Measurements from ENCODE around the gene MICU2.

The MICU2 gene

DNA sequence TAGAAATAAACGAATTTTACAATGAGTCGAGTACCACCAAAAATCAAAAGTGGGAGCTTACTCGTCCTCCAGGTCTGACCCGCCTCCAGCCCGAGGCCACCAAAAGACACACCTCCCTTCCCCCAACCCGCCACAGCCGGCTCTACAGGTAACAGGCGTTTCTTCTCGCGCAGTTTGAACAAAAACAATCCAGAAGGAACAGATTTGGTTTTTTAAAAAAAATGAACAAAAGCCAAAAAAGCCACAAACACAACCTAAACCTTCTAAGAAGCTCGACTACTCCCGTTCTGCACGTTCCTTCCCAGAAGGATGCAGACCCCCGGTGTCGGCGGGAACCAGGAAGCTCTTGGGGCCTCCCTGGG lies 145.5 kb downstream of the MICU2 start:
- in situ Hi-C loops (cut with MboI; ENCODE audit: low pct_unique_long_range_greater_than_20kb, low sequenced_read_pairs, unreplicated experiment) = no loop called here
- TF ChIP-seq, protein P1, sequence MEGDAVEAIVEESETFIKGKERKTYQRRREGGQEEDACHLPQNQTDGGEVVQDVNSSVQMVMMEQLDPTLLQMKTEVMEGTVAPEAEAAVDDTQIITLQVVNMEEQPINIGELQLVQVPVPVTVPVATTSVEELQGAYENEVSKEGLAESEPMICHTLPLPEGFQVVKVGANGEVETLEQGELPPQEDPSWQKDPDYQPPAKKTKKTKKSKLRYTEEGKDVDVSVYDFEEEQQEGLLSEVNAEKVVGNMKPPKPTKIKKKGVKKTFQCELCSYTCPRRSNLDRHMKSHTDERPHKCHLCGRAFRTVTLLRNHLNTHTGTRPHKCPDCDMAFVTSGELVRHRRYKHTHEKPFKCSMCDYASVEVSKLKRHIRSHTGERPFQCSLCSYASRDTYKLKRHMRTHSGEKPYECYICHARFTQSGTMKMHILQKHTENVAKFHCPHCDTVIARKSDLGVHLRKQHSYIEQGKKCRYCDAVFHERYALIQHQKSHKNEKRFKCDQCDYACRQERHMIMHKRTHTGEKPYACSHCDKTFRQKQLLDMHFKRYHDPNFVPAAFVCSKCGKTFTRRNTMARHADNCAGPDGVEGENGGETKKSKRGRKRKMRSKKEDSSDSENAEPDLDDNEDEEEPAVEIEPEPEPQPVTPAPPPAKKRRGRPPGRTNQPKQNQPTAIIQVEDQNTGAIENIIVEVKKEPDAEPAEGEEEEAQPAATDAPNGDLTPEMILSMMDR (IDR thresholded peaks at IDR 0.05; ENCODE audit: extremely low read depth, insufficient read depth, missing control alignments) = no peak
- DNase-seq (ENCODE audit: low spot score) = peak; percentile 69

DNA sequence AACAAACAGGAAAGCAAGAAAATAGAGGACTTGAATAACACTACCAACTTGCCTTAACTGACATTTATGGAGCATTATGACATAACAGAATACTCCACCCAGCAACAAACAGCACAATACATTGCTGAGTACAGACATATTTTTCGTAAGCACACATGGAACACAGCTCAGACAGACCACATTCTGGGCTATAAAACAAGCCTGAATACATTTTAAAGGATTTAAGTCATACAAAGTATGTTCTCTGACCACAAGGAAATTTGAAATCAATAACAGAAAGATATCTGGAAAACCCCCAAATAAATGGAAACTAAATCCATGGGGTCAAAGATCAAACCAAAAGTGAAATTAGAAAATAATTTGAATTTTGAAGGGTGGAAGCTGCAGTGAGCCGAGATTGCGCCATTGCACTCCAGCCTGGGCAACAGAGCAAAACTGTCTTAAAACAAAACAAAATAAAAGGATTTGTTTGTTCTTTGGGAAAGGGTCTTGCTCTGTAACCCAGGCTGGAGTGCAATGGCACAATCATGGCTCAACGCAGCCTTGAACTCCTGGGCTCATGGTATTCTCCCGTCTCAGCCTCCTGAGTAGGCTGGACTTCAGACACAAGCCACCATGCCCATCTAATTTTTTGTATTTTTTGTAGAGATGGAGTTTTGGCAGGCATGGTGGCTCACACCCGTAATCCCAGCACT lies 150.4 kb downstream of the MICU2 start:
- TF ChIP-seq, protein P1 (IDR thresholded peaks at IDR 0.05; ENCODE audit: extremely low read depth, insufficient read depth, missing control alignments) = no peak
- no peak for DNase-seq (ENCODE audit: low spot score)
- in situ Hi-C loops (cut with MboI; ENCODE audit: low pct_unique_long_range_greater_than_20kb, low sequenced_read_pairs, unreplicated experiment) = no loop called here

DNA sequence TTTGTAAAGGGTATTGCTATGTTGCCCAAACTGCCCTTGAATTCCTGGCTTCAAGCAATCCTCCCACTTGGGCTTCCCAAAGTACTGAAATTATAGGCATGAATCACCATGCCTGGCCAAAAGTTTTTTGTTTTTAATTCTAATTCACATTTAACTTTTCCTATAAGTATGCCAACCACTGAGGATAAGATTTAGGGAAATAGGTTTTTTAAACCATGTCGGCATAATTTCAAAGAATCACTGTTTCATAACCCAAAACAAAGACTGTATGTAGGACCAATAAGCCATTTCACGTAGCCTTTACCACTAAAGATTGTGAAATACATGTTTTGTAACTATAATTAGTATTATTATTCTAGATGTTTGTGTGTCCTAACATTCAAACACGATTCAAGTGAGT lies 153.0 kb downstream of the MICU2 start:
- no peak for DNase-seq (ENCODE audit: low spot score)
- TF ChIP-seq, protein P1 (IDR thresholded peaks at IDR 0.05; ENCODE audit: extremely low read depth, insufficient read depth, missing control alignments) = no peak
- in situ Hi-C loops (cut with MboI; ENCODE audit: low pct_unique_long_range_greater_than_20kb, low sequenced_read_pairs, unreplicated experiment) = no loop called here

DNA sequence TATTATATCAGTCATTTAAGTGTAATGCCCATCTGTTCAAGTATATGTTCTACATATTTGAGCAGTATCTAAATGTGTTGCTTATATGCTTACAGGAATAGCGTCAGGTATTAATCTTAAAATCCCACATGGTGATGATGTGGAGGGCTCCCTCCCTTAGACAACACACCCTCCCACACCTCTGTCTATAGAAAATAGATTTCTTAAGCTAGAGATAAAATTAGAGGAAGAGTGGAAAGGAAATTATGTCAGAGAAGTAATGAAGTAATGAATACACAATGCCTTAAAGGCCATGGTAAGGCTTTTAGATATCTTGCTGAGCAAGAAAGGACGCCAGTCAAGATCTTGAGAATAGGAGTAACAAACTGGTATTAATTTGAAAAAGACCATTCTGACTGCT lies 157.3 kb downstream of the MICU2 start:
- no peak for DNase-seq (ENCODE audit: low spot score)
- TF ChIP-seq, protein P1 (IDR thresholded peaks at IDR 0.05; ENCODE audit: extremely low read depth, insufficient read depth, missing control alignments) = no peak
- in situ Hi-C loops (cut with MboI; ENCODE audit: low pct_unique_long_range_greater_than_20kb, low sequenced_read_pairs, unreplicated experiment) = no loop called here

DNA sequence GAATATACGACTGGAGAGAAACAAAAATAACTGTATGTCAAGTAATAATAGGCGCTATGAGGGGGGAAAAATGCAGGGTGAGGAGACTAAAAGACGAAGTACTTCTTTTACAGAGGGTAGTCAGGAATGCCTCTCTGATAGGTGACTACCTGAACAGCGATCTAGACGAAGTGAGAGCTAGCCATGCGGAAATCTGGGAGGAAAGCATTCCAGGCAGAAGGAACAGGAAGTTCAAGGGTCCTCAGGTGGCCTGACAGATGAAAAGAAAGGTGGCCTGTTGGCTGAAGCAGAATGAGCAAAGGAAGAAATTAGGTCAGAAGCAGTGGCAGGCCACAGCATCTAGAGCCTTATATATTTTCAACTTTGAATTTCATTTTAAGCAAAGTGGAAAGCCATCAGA lies 158.2 kb downstream of the MICU2 start:
- in situ Hi-C loops (cut with MboI; ENCODE audit: low pct_unique_long_range_greater_than_20kb, low sequenced_read_pairs, unreplicated experiment) = no loop called here
- TF ChIP-seq, protein P1 (IDR thresholded peaks at IDR 0.05; ENCODE audit: extremely low read depth, insufficient read depth, missing control alignments) = no peak
- DNase-seq (ENCODE audit: low spot score) = no peak

DNA sequence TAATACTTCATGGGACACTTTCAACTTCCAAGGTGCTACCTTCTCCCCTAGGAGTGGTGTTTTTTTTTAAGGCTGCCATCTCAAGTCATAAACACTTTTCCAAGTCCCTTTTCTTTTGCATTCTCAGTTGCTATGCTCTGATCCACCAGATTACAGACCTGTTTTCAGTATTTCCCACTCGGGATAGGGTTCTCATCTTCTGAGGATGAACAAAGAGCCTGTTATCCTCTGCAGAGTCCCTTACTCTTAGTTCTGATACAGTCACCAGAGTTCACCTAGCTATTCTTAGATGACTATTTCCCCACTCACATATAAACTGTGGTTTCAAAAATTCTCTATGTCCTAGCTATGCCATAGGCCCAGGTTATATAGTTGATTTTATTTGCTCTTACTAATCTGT lies 160.8 kb downstream of the MICU2 start:
- TF ChIP-seq, protein P1 (IDR thresholded peaks at IDR 0.05; ENCODE audit: extremely low read depth, insufficient read depth, missing control alignments) = no peak
- no peak for DNase-seq (ENCODE audit: low spot score)
- in situ Hi-C loops (cut with MboI; ENCODE audit: low pct_unique_long_range_greater_than_20kb, low sequenced_read_pairs, unreplicated experiment) = no loop called here

All from GM13977 (cell line).